Effector CD8-positive, alpha-beta T cell (primary cell): ENCODE data around the gene FXR2.

Experiments
- DNase-seq: peaks from one replicate; lab custom pipeline; 2025; lab: John Stamatoyannopoulos, UW

Gene FXR2

GRCh38 chr17:7589204-7589868 is 25.4 kb downstream of the FXR2 start:
- DNase-seq = peak; percentile 45

- no peak for DNase-seq
Observed at GRCh38 chr17:7588553-7589203, 26.0 kb downstream of the FXR2 start.

DNA sequence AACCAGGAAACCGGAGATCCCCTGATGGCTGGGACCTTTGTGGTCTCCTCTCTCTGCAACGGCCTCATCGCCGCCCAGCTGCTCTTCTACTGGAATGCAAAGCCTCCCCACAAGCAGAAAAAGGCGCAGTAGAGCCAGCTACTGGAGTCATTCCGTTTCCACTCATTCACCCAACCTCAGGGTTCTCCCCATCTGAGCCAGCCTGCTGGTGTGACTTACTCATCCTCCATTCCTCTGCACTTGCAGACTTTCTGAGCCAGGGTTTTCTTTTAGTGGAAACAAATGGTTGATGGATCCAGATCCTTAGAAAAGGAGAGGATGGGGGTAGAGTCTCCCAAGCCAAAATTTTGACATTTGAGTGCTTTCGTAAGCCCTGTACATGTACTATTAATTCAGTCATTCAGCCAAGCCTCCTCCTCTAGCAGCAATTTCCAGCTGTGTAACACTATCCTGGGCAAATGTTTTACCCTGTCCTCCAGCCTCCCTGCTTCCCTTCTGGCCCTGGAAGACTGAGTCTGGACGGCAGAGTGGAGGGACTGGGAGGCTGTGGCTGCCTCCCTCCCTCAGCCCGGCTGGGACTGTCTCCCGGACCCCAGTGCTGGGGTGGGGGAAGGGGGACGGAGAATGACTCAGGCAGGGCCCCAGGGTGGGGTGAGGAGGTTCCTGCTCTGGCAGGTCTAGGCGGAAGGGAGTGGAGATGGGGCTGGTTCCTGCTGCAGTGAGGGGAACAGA is 27.1 kb downstream of the FXR2 start:
- DNase-seq = no peak

DNA sequence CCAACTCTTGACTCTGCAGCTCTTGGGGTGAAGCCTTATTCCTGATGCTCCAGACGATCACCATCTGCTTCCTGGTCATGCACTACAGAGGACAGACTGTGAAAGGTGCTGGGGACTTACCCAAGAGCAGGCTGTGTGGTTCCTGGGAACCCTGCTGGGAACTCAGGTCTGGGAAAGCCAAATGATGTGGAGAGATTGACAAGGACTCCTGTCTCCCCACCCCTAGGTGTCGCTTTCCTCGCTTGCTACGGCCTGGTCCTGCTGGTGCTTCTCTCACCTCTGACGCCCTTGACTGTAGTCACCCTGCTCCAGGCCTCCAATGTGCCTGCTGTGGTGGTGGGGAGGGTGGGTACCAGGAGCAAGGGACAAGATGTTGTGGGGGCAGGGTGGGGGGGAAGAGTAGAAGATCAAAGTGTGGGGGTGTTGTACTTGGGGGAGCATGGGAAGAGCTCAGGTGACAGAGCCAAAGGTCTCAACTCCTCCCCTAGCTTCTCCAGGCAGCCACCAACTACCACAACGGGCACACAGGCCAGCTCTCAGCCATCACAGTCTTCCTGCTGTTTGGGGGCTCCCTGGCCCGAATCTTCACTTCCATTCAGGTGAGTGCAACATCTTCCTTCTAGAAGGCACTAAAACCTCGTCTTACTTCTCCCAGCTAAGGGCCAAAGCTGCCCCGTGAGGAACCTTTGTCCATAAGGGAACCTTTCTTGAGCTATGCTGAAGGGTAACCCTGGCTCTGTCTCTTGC is 27.9 kb downstream of the FXR2 start:
- no peak for DNase-seq

GRCh38 chr17:7583253-7584109 is 31.2 kb downstream of the FXR2 start, which contains the start of gene MPDU1:
Gene MPDU1, plus strand, starts transcription at chr17:7583852. Its CDS starts 11 bp downstream, at chr17:7583863.
- peak; percentile 91 for DNase-seq

GRCh38 chr17:7582396-7583252 is 32.1 kb downstream of the FXR2 start:
- no peak for DNase-seq

DNA sequence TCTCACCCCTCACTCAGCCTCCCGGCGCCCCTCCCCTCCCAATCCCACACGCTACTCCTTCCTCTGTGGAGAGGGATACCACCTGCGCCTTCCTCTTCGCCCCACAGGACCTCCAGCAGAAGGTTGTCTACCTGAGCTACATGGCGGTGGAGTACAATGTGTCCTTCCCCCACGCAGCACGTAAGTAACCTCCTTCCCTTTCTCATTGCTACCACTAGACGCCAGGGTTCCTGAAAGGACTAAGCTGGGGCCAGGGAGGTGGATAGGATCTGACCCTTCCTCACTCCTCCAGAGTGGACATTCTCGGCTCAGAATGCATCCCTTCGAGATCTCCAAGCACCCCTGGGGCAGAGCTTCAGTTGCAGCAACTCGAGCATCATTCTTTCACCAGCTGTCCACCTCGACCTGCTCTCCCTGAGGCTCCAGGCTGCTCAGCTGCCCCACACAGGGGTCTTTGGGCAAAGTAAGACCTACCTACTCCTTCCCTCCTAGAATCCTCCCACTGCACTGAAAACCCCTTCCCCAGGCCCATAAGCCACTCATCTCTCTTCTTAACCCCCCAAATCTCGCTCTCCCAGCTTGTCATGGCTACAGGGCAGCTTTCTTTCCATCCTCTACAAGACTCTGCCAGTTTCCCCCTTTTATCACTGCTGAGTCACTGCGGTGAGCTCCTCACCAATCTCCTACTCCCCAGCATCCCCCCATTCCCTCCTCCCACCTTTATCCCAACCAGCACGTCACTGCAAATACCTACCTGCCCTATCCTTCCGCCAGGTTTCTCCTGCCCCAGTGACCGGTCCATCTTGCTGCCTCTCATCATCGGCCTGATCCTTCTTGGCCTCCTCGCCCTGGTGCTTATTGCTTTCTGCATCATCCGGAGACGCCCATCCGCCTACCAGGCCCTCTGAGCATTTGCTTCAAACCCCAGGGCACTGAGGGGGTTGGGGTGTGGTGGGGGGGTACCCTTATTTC is 33.8 kb downstream of the FXR2 start:
- DNase-seq = no peak

GRCh38 chr17:7579834-7580603 is 34.7 kb downstream of the FXR2 start:
- DNase-seq = no peak

DNA sequence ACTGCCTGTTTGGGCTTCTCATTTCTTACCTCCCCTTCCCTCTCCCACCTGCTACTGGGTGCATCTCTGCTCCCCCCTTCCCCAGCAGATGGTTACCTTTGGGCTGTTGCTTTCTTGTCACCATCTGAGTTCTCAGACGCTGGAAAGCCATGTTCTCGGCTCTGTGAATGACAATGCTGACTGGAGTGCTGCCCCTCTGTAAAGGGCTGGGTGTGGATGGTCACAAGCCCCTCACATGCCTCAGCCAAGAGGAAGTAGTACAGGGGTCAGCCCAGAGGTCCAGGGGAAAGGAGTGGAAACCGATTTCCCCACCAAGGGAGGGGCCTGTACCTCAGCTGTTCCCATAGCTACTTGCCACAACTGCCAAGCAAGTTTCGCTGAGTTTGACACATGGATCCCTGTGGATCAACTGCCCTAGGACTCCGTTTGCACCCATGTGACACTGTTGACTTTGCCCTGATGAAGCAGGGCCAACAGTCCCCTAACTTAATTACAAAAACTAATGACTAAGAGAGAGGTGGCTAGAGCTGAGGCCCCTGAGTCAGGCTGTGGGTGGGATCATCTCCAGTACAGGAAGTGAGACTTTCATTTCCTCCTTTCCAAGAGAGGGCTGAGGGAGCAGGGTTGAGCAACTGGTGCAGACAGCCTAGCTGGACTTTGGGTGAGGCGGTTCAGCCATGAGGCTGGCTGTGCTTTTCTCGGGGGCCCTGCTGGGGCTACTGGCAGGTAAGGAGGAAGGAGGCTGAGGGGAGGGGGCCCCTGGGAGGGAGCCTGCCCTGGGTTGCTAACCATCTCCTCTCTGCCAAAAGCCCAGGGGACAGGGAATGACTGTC is 35.5 kb downstream of the FXR2 start, which contains the start of gene CD68:
Gene CD68 (plus strand): TSS at position 638 of the 833 bp plus-strand sequence. CDS start 40 bp downstream, at position 678.
- DNase-seq = no peak

- no peak for DNase-seq
Observed at GRCh38 chr17:7577327-7578199, 37.1 kb downstream of the FXR2 start.

DNA sequence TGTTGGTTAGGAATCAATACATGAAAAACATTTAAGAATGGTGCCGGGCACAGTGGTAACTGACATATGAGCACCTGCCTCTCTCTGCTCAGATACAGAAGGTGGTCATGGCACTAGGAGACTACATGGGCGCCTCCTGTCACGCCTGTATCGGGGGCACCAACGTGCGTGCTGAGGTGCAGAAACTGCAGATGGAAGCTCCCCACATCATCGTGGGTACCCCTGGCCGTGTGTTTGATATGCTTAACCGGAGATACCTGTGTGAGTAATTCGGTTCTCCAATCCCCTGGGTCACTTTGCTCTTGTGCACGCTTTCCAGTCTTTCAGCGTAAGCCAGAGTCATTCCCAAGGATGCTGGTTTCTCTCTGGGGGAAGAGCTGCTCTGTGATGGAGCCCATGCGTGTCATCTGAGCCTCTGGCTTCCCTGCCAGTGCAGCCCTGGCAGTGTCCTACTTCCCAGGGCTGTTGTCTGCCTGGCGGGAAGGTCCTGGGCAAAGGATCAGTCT is 38.2 kb downstream of the FXR2 start:
- no peak for DNase-seq

GRCh38 chr17:7575959-7576358 is 38.7 kb downstream of the FXR2 start:
- DNase-seq = no peak

- DNase-seq = no peak
Observed at GRCh38 chr17:7575481-7575883, 39.2 kb downstream of the FXR2 start.

DNA sequence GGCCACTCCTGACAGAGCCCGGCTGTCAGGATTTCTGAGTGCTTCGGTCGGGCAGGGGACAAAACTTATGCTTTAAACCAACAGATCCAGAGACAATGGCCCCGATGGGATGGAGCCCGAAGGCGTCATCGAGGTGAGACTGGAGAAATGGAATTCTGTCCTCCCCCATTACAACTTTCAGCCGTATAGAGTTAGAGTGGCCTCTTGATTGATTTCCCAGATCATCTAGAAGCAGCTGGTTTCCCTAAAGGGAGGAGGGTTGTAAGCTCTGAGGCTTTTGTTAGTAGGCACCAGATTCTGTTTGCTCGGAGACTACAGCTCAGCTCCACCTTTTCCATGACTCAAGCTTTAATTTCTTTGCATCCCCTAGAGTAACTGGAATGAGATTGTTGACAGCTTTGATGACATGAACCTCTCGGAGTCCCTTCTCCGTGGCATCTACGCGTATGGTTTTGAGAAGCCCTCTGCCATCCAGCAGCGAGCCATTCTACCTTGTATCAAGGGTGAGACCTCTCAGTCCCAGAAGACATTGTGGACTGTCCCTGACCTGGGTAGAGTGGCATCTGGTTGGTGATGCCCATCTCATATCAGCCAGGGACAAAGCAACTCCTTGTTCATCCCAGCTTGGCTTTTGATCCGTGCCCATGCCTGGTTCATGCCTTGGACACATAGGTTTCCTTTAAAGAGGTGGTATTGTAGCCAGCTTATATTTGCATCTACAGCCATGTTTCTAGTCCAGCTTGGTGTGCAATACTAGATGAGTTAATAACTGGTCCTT is 40.3 kb downstream of the FXR2 start:
- no peak for DNase-seq
